HG03095 (cell line): Measurements from ENCODE around the gene PTPN9.
"Not testable (repeated sequence)": the region's sequence is repeated elsewhere in the genome, so short reads cannot be mapped to it uniquely, and the experiment has no call there.

Experiments used
- ATAC-seq: cut with Tn5 transposase; IDR thresholded peaks from one replicate; pipeline ENCODE4 v1.9.1; 2021; ENCODE audit warnings: moderate library complexity; ENCODE audit not compliant: unreplicated experiment

The PTPN9 gene

GRCh38 chr15:75578948-75579920 lies at the start of gene PTPN9:
TSS of gene PTPN9 (minus strand) at chr15:75579315. CDS start at chr15:75578776, 539 bp downstream.
- no peak for ATAC-seq

- peak; percentile 79 for ATAC-seq
Observed at GRCh38 chr15:75625542-75626347, 46.6 kb upstream of the PTPN9 start, which contains the start of gene SNUPN. TSS of gene SNUPN (minus strand) at chr15:75625725. CDS start at chr15:75621051, 4,674 bp downstream.

GRCh38 chr15:75622505-75622904 lies 43.4 kb upstream of the PTPN9 start:
- no peak for ATAC-seq

GRCh38 chr15:75620841-75621391 lies 41.8 kb upstream of the PTPN9 start:
- ATAC-seq = no peak

GRCh38 chr15:75620058-75620820 lies 41.1 kb upstream of the PTPN9 start:
- ATAC-seq = no peak

- ATAC-seq = no peak
Observed at GRCh38 chr15:75616766-75617165, 37.7 kb upstream of the PTPN9 start.

GRCh38 chr15:75606711-75607699 lies 27.9 kb upstream of the PTPN9 start:
- no peak for ATAC-seq

GRCh38 chr15:75606026-75606425 lies 26.9 kb upstream of the PTPN9 start:
- ATAC-seq = no peak

GRCh38 chr15:75599401-75599800 lies 20.3 kb upstream of the PTPN9 start:
- no peak for ATAC-seq

GRCh38 chr15:75598361-75598760 lies 19.2 kb upstream of the PTPN9 start:
- ATAC-seq = no peak

GRCh38 chr15:75597667-75598341 lies 18.7 kb upstream of the PTPN9 start:
- no peak for ATAC-seq

- no peak for ATAC-seq
Observed at GRCh38 chr15:75596703-75597345, 17.7 kb upstream of the PTPN9 start.

GRCh38 chr15:75594276-75594675 lies 15.2 kb upstream of the PTPN9 start:
- ATAC-seq = no peak

- no peak for ATAC-seq
Observed at GRCh38 chr15:75591655-75592364, 12.7 kb upstream of the PTPN9 start.

- ATAC-seq = no peak
Observed at GRCh38 chr15:75590239-75590638, 11.1 kb upstream of the PTPN9 start.

GRCh38 chr15:75589071-75589470 lies 10.0 kb upstream of the PTPN9 start:
- ATAC-seq = no peak

- ATAC-seq = not testable (repeated sequence)
Observed at GRCh38 chr15:75586422-75586821, 7.3 kb upstream of the PTPN9 start.

- no peak for ATAC-seq
Observed at GRCh38 chr15:75584121-75584520, 5.0 kb upstream of the PTPN9 start.
